ENCODE measurements around the gene TBC1D9.

DNA sequence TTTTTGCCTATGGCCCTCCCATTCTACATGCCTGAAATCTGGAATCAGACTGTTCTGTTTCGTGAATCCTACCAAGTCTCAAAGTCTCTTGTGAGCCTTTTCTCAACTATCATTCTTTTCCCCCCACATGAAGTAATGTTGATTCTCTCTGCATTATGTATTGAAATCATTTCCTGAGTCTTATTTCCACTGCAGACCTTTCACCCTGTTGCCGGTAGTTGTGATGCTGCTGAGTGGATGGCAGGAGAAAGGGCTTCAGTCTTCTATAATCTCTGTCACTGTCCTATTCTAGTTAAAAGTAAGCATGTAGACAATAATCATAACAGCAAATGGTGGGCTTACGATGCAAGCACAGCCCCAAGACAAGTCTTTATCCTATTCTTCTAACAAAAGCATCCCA lies 75.0 kb downstream of the TBC1D9 start:
- TF ChIP-seq CTCF (conservative IDR thresholded peaks at IDR 0.05; ENCODE audit: low read length) (no peak), EZH2phosphoT487 (IDR thresholded peaks at IDR 0.05; ENCODE audit: borderline replicate concordance) (no peak)

Measured in Loucy (cell line).